Thyroid gland (tissue), 4 donors: ENCODE results near the gene OR2D3.

Experiments used
- CTCF ChIP-seq, 6 experiments: fragments of 200-600 bp in 3 of 6; fragments of 450-650 bp in 3 of 6; sonication (generic) in 3 of 6; IDR thresholded peaks; one replicate each; pipeline ENCODE4 v1.5.1; 2016 to 2019; ENCODE audit warnings: antibody characterized with exemption in 6 of 6, mild to moderate bottlenecking in 2 of 6, inconsistent platforms in 1 of 6, moderate library complexity in 1 of 6
- POLR2A ChIP-seq, 2 donors: fragments of 450-650 bp; IDR thresholded peaks; one replicate each; pipeline ENCODE4 v1.6.1; 2017; ENCODE audit warnings: antibody characterized with exemption in 2 of 2, mild to moderate bottlenecking in 2 of 2, moderate library complexity in 1 of 2

GRCh38 chr11:6911378-6911777 is 9.4 kb upstream of the OR2D3 start:
- TF ChIP-seq CTCF (IDR thresholded peaks at IDR 0.05) = no peak
- no peak for TF ChIP-seq POLR2A (IDR thresholded peaks at IDR 0.05)
